Stomach smooth muscle (tissue), 2 donors: ENCODE results near the gene ERC2.

ENCODE experiments used
- H3K27ac ChIP-seq: one replicate; pipeline ENCODE4 v1.7.0; 2013; ENCODE audit warnings: mild to moderate bottlenecking, low read length, inconsistent platforms
- H3K27me3 ChIP-seq, 2 donors: one replicate each; pipeline ENCODE4 v1.7.0; 2013; ENCODE audit warnings: low read length in 2 of 2; ENCODE audit not compliant: insufficient read depth in 2 of 2, control insufficient read depth in 1 of 2
- H3K36me3 ChIP-seq, 2 donors: one replicate each; pipeline ENCODE4 v1.7.0; 2013; ENCODE audit warnings: low read length in 2 of 2; ENCODE audit not compliant: control insufficient read depth in 2 of 2, insufficient read depth in 2 of 2
- H3K4me1 ChIP-seq: one replicate; pipeline ENCODE4 v1.7.0; 2013; ENCODE audit warnings: low read length; ENCODE audit not compliant: control insufficient read depth, insufficient read depth
- H3K4me3 ChIP-seq, 2 donors: one replicate each; pipeline ENCODE4 v1.7.0; 2013; ENCODE audit warnings: low read length in 2 of 2
- H3K9ac ChIP-seq, 2 donors: one replicate each; pipeline ENCODE4 v1.7.0; 2013; ENCODE audit warnings: low read length in 2 of 2, mild to moderate bottlenecking in 1 of 2
- H3K9me3 ChIP-seq, 2 donors: one replicate each; pipeline ENCODE4 v1.7.0; 2013; ENCODE audit warnings: low read length in 2 of 2; ENCODE audit not compliant: control insufficient read depth in 2 of 2
- donor health status: healthy.
- donor health status: Pancreatic carcinoma.

Gene ERC2

GRCh38 chr3:55751730-55752129 is 716.5 kb downstream of the ERC2 start:
- H3K27ac ChIP-seq: no peak overlapping the region
- no peaks in the 10 kb centered on the region for H3K4me1 ChIP-seq
- H3K36me3 ChIP-seq: no peaks in the 10 kb centered on the region
- H3K4me3 ChIP-seq: no peak overlapping the region
- H3K9ac ChIP-seq: no peak overlapping the region
- no peaks in the 10 kb centered on the region for H3K27me3 ChIP-seq
- no peaks in the 10 kb centered on the region for H3K9me3 ChIP-seq

DNA sequence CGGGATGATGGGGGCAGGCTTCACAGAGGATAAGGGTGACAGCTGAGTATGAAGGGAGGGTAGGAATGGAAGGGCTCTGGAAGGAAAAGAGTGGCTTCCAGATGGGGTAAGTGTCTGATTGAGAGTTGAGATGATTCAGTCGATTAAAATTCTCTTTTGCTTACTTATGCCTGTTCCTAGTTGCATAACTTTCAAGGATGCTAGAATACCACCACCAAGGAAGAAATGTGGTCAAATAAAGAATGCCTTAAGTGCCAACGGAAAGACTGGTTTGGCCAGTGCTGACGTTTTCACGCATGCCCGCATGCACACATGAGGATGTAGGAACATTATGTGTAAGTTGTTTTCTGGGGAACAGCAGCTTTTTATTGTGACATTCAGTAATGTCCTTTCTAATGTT is 717.7 kb downstream of the ERC2 start:
- H3K27ac ChIP-seq: no peak overlapping the region
- H3K4me3 ChIP-seq: no peak overlapping the region
- H3K36me3 ChIP-seq: no peaks in the 10 kb centered on the region

DNA sequence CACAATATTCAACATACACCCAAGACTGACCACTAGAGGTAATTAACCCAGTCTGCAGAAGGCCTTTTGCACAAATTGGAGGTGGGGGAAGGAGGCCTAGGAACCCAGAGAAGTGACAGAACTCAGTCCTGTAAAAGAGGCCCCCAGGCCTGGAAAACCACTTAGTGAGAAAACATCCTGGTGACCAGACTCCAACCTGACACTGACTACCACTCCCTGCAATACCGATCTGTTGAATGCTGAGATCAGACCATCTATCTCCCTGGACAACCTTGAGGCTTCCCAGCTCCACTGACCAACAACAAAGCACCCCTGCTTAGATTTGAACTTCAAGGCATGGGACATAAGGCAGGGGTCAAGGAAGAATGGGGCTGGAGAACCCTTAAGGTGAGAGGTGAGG is 719.2 kb downstream of the ERC2 start:
- H3K27ac ChIP-seq: no peak overlapping the region
- no peaks in the 10 kb centered on the region for H3K27me3 ChIP-seq

More for the DNA sequence above, 717.7 kb downstream of the ERC2 start:
- Histone ChIP-seq H3K27me3 (no peaks in the 10 kb centered on the region), H3K9me3 (no peaks in the 10 kb centered on the region), H3K9ac (no peak overlapping the region), H3K4me1 (no peaks in the 10 kb centered on the region)

DNA sequence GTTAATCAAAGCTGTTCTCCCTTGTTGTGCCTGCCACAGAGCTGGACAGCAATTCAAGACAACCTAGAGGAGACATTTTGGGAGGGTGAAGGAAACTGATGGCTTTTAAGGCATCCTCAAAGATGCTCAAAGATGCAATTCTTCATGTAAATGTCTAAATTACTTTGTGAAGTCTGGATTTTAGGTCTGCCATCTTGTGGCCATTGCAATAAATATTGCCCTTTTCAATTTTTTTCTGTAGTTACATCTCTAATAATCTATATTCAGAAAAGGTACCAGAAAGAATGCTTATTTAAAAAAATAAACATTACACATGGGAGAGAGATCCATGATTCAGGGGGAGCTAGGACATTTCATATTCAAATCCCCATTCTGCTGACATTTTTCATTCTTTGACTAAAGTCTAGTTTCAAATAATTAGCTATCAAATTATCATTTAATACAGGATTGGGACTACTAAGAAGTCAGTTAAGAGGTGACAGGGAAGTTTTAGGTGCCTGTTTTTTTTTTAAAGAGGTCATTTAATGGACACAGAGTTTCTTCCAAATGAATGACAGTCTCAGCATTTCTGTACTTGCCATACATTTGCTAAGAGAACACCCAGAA is 721.4 kb downstream of the ERC2 start:
- Histone ChIP-seq H3K4me3 (no peak overlapping the region), H3K9ac (no peak overlapping the region), H3K4me1 (no peaks in the 10 kb centered on the region), H3K9me3 (no peaks in the 10 kb centered on the region), H3K36me3 (no peaks in the 10 kb centered on the region), H3K27ac (no peak overlapping the region), H3K27me3 (no peaks in the 10 kb centered on the region)

More for the DNA sequence above, 719.2 kb downstream of the ERC2 start:
- Histone ChIP-seq H3K36me3 (no peaks in the 10 kb centered on the region), H3K9me3 (no peaks in the 10 kb centered on the region), H3K9ac (no peak overlapping the region), H3K4me3 (no peak overlapping the region), H3K4me1 (no peaks in the 10 kb centered on the region)

DNA sequence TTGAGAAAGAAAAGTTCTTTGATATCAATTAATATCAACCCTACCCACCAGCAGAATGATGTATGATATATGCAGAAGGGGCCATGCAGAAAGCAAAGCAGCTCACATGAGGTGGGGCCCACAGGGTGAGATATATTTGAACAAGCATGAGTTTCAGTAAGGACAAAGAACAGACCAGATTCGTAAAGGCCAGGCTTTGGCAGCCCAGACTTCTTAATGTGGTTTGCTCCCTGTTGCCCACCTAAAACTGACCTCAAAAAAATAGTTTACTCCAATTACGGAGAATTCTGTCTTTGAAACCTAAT is 725.5 kb downstream of the ERC2 start:
- no peaks in the 10 kb centered on the region for H3K27me3 ChIP-seq
- H3K9ac ChIP-seq: no peak overlapping the region
- no peaks in the 10 kb centered on the region for H3K36me3 ChIP-seq
- H3K9me3 ChIP-seq: no peaks in the 10 kb centered on the region
- H3K4me3 ChIP-seq: no peak overlapping the region
- H3K27ac ChIP-seq: no peak overlapping the region
- H3K4me1 ChIP-seq: no peaks in the 10 kb centered on the region

- Histone ChIP-seq H3K9ac (no peak overlapping the region), H3K9me3 (no peaks in the 10 kb centered on the region), H3K36me3 (no peaks in the 10 kb centered on the region), H3K27ac (no peak overlapping the region), H3K4me3 (no peak overlapping the region), H3K4me1 (no peaks in the 10 kb centered on the region), H3K27me3 (no peaks in the 10 kb centered on the region)
These were observed 726.0 kb downstream of the ERC2 start for GRCh38 chr3:55742022-55742831.

- no peaks in the 10 kb centered on the region for H3K9me3 ChIP-seq
These were observed 731.1 kb downstream of the ERC2 start for GRCh38 chr3:55737186-55737585.

GRCh38 chr3:55735976-55736375 is 732.3 kb downstream of the ERC2 start:
- H3K9me3 ChIP-seq: no peaks in the 10 kb centered on the region
- H3K4me1 ChIP-seq: peaks cover 4% of the 10 kb centered on the region
- no peaks in the 10 kb centered on the region for H3K36me3 ChIP-seq
- no peak overlapping the region for H3K4me3 ChIP-seq
- no peaks in the 10 kb centered on the region for H3K27me3 ChIP-seq
- no peak overlapping the region for H3K9ac ChIP-seq
- no peak overlapping the region for H3K27ac ChIP-seq

More at GRCh38 chr3:55737186-55737585, 731.1 kb downstream of the ERC2 start:
- Histone ChIP-seq H3K9ac (no peak overlapping the region), H3K36me3 (no peaks in the 10 kb centered on the region), H3K27ac (no peak overlapping the region), H3K27me3 (no peaks in the 10 kb centered on the region), H3K4me3 (no peak overlapping the region), H3K4me1 (peaks cover 4% of the 10 kb centered on the region)

- Histone ChIP-seq H3K4me1 (no peaks in the 10 kb centered on the region), H3K9ac (no peak overlapping the region), H3K27me3 (no peaks in the 10 kb centered on the region), H3K4me3 (no peak overlapping the region), H3K9me3 (no peaks in the 10 kb centered on the region), H3K27ac (no peak overlapping the region), H3K36me3 (no peaks in the 10 kb centered on the region)
These were observed 736.5 kb downstream of the ERC2 start for GRCh38 chr3:55731741-55732140.

GRCh38 chr3:55729546-55729945 is 738.7 kb downstream of the ERC2 start:
- no peaks in the 10 kb centered on the region for H3K27me3 ChIP-seq
- no peaks in the 10 kb centered on the region for H3K9me3 ChIP-seq
- H3K4me3 ChIP-seq: no peak overlapping the region
- H3K9ac ChIP-seq: no peak overlapping the region
- no peak overlapping the region for H3K27ac ChIP-seq
- H3K4me1 ChIP-seq: no peaks in the 10 kb centered on the region
- H3K36me3 ChIP-seq: no peaks in the 10 kb centered on the region

DNA sequence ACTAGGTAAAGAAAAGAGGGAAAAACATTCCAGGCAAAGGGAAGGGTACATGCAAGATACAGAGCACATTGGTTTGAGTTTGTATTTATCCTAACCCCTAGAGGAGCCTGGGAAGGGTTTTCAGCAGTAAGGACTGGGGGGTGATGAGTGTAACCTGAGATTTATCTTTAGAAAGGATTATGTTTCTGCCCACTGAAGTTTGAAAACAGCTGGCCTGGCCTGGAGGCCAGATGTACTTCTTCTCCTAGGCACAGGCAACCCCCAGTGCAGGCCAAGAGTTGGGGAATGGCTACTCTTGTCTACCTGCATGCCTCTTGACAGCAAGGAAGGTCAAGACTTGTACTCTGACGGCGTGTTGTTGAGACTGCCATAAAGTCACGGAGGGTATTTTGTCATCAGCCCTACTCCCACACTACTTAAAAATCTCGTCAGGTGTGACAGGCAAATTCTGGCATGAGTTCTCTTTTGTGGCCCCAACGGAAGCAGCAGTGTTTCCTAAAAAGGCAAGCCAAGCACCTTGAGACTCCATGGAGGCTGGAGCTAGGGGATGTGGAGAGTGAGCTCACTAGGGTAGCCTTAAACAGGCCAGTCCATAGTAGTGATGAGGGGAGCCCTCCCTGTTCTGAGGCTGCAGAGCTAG is 739.7 kb downstream of the ERC2 start:
- Histone ChIP-seq H3K27ac (no peak overlapping the region), H3K9me3 (no peaks in the 10 kb centered on the region)

More for the DNA sequence above, 739.7 kb downstream of the ERC2 start:
- H3K4me1 ChIP-seq: no peaks in the 10 kb centered on the region
- no peaks in the 10 kb centered on the region for H3K27me3 ChIP-seq
- H3K36me3 ChIP-seq: no peaks in the 10 kb centered on the region
- no peak overlapping the region for H3K9ac ChIP-seq
- no peak overlapping the region for H3K4me3 ChIP-seq
